ENCODE measurements around the gene LIN37. TPM values are rescaled to one million over a fixed set of nuclear protein-coding genes. Genes with fewer than 3 reads are reported as not detected.
A peak's percentile ranks its signal among the peaks of the same experiment; 100 is the strongest.
"Not testable (repeated sequence)": the region's sequence is repeated elsewhere in the genome, so short reads cannot be mapped to it uniquely, and the experiment has no call there.

LIN37 gene
- total RNA-seq, 1 experiment from 2014 or later, result 17.2 TPM

- Histone ChIP-seq H3K36me3 (replicated peaks; ENCODE audit: control insufficient read depth, insufficient read depth, low read length) (no peaks in the 10 kb centered on the region), H3K4me3 (ENCODE audit: insufficient read depth, low read depth, low read length) (no peak overlapping the region), H3K27me3 (ENCODE audit: control insufficient read depth, insufficient read depth, low read length) (peaks cover 1% of the 10 kb centered on the region; the same call in 1 of the 2 replicates)
- DNase-seq, result peak; percentile 57
Measured at GRCh38 chr19:35788205-35788960, 40.0 kb downstream of the LIN37 start.

GRCh38 chr19:35789195-35789977 is 41.0 kb downstream of the LIN37 start:
- Histone ChIP-seq H3K4me3 (ENCODE audit: insufficient read depth, low read depth, low read length) (no peak overlapping the region), H3K36me3 (replicated peaks; ENCODE audit: control insufficient read depth, insufficient read depth, low read length) (no peaks in the 10 kb centered on the region), H3K27me3 (ENCODE audit: control insufficient read depth, insufficient read depth, low read length) (peaks cover 1% of the 10 kb centered on the region; the same call in 1 of the 2 replicates)
- peak; percentile 59 for DNase-seq

- H3K36me3 ChIP-seq (replicated peaks; ENCODE audit: control insufficient read depth, insufficient read depth, low read length), result no peaks in the 10 kb centered on the region
- H3K27me3 ChIP-seq (ENCODE audit: control insufficient read depth, insufficient read depth, low read length), result no peaks in the 10 kb centered on the region; the same call in 1 of the 2 replicates
- peak; percentile 54 for DNase-seq
- no peak overlapping the region for H3K4me3 ChIP-seq (ENCODE audit: insufficient read depth, low read depth, low read length)
Measured at GRCh38 chr19:35789978-35790944, 41.9 kb downstream of the LIN37 start.

GRCh38 chr19:35790981-35791813 is 42.8 kb downstream of the LIN37 start:
- Histone ChIP-seq H3K36me3 (replicated peaks; ENCODE audit: control insufficient read depth, insufficient read depth, low read length) (no peaks in the 10 kb centered on the region), H3K27me3 (ENCODE audit: control insufficient read depth, insufficient read depth, low read length) (no peaks in the 10 kb centered on the region), H3K4me3 (ENCODE audit: insufficient read depth, low read depth, low read length) (no peak overlapping the region)
- peak; percentile 77 for DNase-seq

GRCh38 chr19:35791814-35792279 is 43.5 kb downstream of the LIN37 start:
- Histone ChIP-seq H3K4me3 (ENCODE audit: insufficient read depth, low read depth, low read length) (no peak overlapping the region), H3K36me3 (replicated peaks; ENCODE audit: control insufficient read depth, insufficient read depth, low read length) (no peaks in the 10 kb centered on the region), H3K27me3 (ENCODE audit: control insufficient read depth, insufficient read depth, low read length) (no peaks in the 10 kb centered on the region)
- no peak for DNase-seq

DNA sequence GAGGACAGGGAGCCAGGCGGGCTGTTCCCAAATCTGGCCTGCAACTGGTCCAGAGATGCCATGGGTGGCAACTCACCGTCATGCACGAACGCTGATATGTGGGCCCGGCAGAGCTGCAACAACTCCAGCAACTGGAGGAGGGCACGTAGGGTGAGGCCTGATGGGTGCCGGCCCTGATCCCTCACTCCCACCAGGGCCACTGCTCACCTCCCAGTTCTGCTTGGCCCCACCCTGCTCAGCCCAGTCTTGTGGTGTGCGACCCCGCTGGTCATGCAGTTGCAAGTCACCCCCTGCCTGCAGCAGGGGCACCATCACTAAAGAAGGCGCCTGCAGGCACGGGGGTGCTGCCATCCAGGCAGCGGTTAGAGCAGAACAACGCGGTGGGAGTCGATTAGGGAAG is 43.9 kb downstream of the LIN37 start:
- Histone ChIP-seq H3K27me3 (ENCODE audit: control insufficient read depth, insufficient read depth, low read length) (peaks cover 1% of the 10 kb centered on the region; the same call in 1 of the 2 replicates), H3K4me3 (ENCODE audit: insufficient read depth, low read depth, low read length) (no peak overlapping the region), H3K36me3 (replicated peaks; ENCODE audit: control insufficient read depth, insufficient read depth, low read length) (no peaks in the 10 kb centered on the region)
- peak; percentile 58 for DNase-seq

DNA sequence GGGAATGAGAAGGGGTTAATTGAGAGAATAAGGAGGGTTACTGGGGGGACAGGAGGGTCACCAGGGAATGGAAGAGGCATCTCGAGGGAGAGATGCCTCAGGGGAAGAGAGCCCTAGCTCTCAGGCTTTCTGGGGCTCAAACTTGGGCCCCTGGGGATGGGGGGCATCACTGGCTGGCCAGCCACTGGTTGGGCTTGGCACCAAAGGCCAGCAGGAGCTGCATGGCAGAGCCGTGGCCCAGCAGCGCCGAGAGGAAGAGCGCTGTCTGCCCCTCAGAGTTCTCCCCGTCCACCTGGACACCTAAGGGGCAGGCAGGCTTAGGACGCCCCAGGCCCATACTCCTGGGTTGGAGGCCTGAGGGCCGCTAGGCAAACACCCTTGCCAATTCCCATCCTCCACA is 44.5 kb downstream of the LIN37 start:
- Histone ChIP-seq H3K36me3 (replicated peaks; ENCODE audit: control insufficient read depth, insufficient read depth, low read length) (no peaks in the 10 kb centered on the region), H3K4me3 (ENCODE audit: insufficient read depth, low read depth, low read length) (no peak overlapping the region), H3K27me3 (ENCODE audit: control insufficient read depth, insufficient read depth, low read length) (peaks cover 1% of the 10 kb centered on the region; the same call in 1 of the 2 replicates)
- DNase-seq, result no peak

DNA sequence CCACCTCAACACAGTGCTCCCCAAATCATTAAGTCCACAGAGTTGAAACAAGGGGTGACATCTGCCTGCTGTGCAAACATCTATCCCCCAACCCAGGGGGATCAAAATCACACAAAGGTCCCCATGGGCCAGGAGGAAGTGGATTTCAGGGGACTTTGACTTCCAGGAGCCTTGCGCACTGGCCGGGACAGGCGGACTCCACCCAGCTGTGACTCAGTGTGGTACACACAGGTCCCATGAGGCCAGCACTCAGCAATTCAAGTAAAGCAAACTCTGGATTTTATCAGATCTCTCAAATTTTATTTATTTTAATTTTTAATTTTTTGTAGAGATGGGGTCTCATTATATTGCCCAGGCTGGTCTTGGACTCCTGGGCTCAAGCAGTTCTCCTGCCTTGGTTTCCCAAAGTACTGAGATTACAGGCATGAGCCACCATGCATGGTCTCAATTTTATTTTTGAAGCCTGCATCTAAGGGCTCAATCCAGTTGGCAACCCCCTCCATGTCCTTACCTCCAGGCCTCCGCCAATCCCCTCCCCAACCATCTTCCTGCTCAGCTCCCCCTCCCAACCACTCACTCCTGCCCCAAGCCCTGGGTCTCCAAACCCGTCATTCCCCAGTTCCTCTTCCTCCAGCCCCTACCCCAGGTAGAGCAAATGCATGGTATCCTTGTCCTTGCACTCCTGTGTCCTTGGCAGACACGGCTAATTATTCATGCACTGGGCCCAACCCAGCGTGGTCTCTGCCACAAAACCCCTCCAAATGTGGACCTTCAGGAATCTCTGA is 45.2 kb downstream of the LIN37 start:
- peaks cover 3% of the 10 kb centered on the region; the same call in 1 of the 2 replicates for H3K27me3 ChIP-seq (ENCODE audit: control insufficient read depth, insufficient read depth, low read length)
- DNase-seq, result peak; percentile 51
- no peak overlapping the region for H3K4me3 ChIP-seq (ENCODE audit: insufficient read depth, low read depth, low read length)
- H3K36me3 ChIP-seq (replicated peaks; ENCODE audit: control insufficient read depth, insufficient read depth, low read length), result no peaks in the 10 kb centered on the region

DNA sequence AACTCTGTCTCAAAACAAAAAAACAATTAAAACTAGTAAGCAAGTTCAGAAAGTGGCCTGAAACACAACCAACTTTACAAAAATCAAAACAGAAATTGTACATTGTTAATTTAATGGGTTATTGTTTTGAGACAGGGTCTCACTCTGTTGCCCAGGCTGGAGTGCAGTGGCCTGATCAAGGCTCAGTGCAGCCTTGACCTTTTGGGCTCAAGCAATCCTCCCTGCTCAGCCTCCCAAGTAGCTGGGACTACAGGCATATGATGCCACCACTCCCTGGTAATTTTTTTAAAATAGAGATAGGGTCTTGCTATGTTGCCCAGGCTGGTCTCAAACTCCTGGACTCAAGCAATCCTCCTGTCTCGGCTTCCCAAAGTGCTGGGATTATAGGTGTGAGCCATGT is 47.2 kb downstream of the LIN37 start:
- DNase-seq; H3K27me3 ChIP-seq (ENCODE audit: control insufficient read depth, insufficient read depth, low read length); H3K4me3 ChIP-seq (ENCODE audit: insufficient read depth, low read depth, low read length); H3K36me3 ChIP-seq (replicated peaks; ENCODE audit: control insufficient read depth, insufficient read depth, low read length): not testable (repeated sequence)

- no peak overlapping the region; the same call in 1 of the 2 replicates for H3K4me3 ChIP-seq (ENCODE audit: insufficient read depth, low read depth, low read length)
- DNase-seq, result peak; percentile 71
Measured at GRCh38 chr19:35796645-35797542, 48.5 kb downstream of the LIN37 start.

GRCh38 chr19:35797663-35798062 is 49.3 kb downstream of the LIN37 start:
- Histone ChIP-seq H3K27me3 (ENCODE audit: control insufficient read depth, insufficient read depth, low read length) (peaks cover 3% of the 10 kb centered on the region; the same call in 1 of the 2 replicates), H3K4me3 (ENCODE audit: insufficient read depth, low read depth, low read length) (no peak overlapping the region; the same call in 1 of the 2 replicates), H3K36me3 (replicated peaks; ENCODE audit: control insufficient read depth, insufficient read depth, low read length) (no peaks in the 10 kb centered on the region)
- peak; percentile 89 for DNase-seq

More at GRCh38 chr19:35796645-35797542, 48.5 kb downstream of the LIN37 start:
- Histone ChIP-seq H3K27me3 (ENCODE audit: control insufficient read depth, insufficient read depth, low read length) (peaks cover 3% of the 10 kb centered on the region; the same call in 1 of the 2 replicates), H3K36me3 (replicated peaks; ENCODE audit: control insufficient read depth, insufficient read depth, low read length) (no peaks in the 10 kb centered on the region)

DNA sequence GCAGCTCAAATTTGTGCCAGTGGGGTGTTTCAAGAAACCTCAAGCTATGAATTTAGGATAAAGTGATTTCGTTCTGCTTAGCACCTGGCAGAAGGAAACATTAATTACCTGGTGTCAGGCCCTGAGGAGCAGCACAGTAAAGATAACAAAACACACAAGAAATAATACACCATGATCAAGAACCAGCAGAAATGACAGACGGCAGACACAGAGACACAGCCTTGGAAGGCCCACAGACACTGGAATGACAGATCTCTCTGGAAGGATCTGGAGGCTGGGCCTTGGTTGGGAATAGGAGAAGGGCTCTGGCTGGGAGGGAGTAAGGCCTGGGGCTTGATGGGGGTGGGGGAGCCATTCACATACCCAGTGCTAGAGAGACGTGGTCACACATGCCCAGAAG is 53.5 kb downstream of the LIN37 start:
- H3K27me3 ChIP-seq (ENCODE audit: control insufficient read depth, insufficient read depth, low read length), result peaks cover 3% of the 10 kb centered on the region; the same call in 1 of the 2 replicates
- DNase-seq, result peak; percentile 25
- H3K36me3 ChIP-seq (replicated peaks; ENCODE audit: control insufficient read depth, insufficient read depth, low read length), result no peaks in the 10 kb centered on the region
- H3K4me3 ChIP-seq (ENCODE audit: insufficient read depth, low read depth, low read length), result no peak overlapping the region

Data from H7 (cell line).